ENCODE results near the gene TBCCD1. TPM values are rescaled to one million over a fixed set of nuclear protein-coding genes. Genes with fewer than 3 reads are reported as not detected.

Gene TBCCD1
- total RNA-seq, 4 donors from 2014 or later = 10.1 to 14.3 (median 12.3) TPM

- TF ChIP-seq CTCF (IDR thresholded peaks at IDR 0.05; ENCODE audit: low read depth) = no peak
Measured at GRCh38 chr3:186599785-186600166, 32.6 kb upstream of the TBCCD1 start.

GRCh38 chr3:186599142-186599784 lies 32.1 kb upstream of the TBCCD1 start:
- TF ChIP-seq CTCF (IDR thresholded peaks at IDR 0.05; ENCODE audit: low read depth) = no peak

GRCh38 chr3:186598794-186599141 lies 31.6 kb upstream of the TBCCD1 start:
- no peak for TF ChIP-seq CTCF (IDR thresholded peaks at IDR 0.05; ENCODE audit: low read depth)

- no peak for TF ChIP-seq CTCF (IDR thresholded peaks at IDR 0.05; ENCODE audit: low read depth)
Measured at GRCh38 chr3:186598108-186598784, 31.1 kb upstream of the TBCCD1 start.

- no peak for TF ChIP-seq CTCF (IDR thresholded peaks at IDR 0.05; ENCODE audit: low read depth)
Measured at GRCh38 chr3:186596568-186597287, 29.6 kb upstream of the TBCCD1 start.

GRCh38 chr3:186594591-186595113 lies 27.5 kb upstream of the TBCCD1 start:
- TF ChIP-seq CTCF (IDR thresholded peaks at IDR 0.05; ENCODE audit: low read depth) = no peak

GRCh38 chr3:186593862-186594261 lies 26.7 kb upstream of the TBCCD1 start:
- no peak for TF ChIP-seq CTCF (IDR thresholded peaks at IDR 0.05; ENCODE audit: low read depth)
